SK-N-MC (cell line): ENCODE results near the gene EFCAB12.
"Not testable (repeated sequence)": the region's sequence is repeated elsewhere in the genome, so short reads cannot be mapped to it uniquely, and the experiment has no call there.

Experiments used
- DNase-seq: peaks from one replicate; pipeline ENCODE4 v3.0.0-alpha.2; 2011; ENCODE audit warnings: low read depth, low spot score
- H3K27ac ChIP-seq: fragments of 200-600 bp; sonication (generic); 2 replicates; pipeline ENCODE4 v1.5.1; 2016; ENCODE audit warnings: mixed run types
- H3K36me3 ChIP-seq: fragments of 200-600 bp; sonication (generic); 2 replicates; pipeline ENCODE4 v1.6.1; 2017; ENCODE audit warnings: antibody characterized with exemption, low read length, mixed read lengths; ENCODE audit not compliant: insufficient read depth
- H3K4me3 ChIP-seq: fragments of 200-600 bp; sonication (generic); 2 replicates; pipeline ENCODE4 v1.5.1; 2016
- H3K9ac ChIP-seq: fragments of 200-600 bp; sonication (generic); 2 replicates; pipeline ENCODE4 v1.8.0; 2017; ENCODE audit warnings: mixed run types, mixed read lengths; ENCODE audit not compliant: insufficient read length
- H3K9me3 ChIP-seq: fragments of 200-600 bp; sonication (generic); 2 replicates; pipeline ENCODE4 v1.6.1; 2017; ENCODE audit warnings: low read depth, mild to moderate bottlenecking, antibody characterized with exemption, low read length, moderate library complexity, mixed read lengths
- EZH2 ChIP-seq: fragments of 200-600 bp; sonication (generic); IDR thresholded peaks from one replicate; pipeline ENCODE4 v1.6.1; 2017; ENCODE audit warnings: antibody characterized with exemption
- FOXP2 ChIP-seq: optimal IDR thresholded peaks from 2 replicates; pipeline ENCODE3; 2011; ENCODE audit warnings: mild to moderate bottlenecking, moderate library complexity; ENCODE audit not compliant: insufficient read depth; ENCODE audit errors: extremely low read length, control extremely low read depth
- POLR2AphosphoS5 ChIP-seq: IDR thresholded peaks from 2 replicates; pipeline ENCODE4 v1.6.1; 2012; ENCODE audit warnings: mild to moderate bottlenecking, low read depth, low read length, borderline replicate concordance

EFCAB12 gene

DNA sequence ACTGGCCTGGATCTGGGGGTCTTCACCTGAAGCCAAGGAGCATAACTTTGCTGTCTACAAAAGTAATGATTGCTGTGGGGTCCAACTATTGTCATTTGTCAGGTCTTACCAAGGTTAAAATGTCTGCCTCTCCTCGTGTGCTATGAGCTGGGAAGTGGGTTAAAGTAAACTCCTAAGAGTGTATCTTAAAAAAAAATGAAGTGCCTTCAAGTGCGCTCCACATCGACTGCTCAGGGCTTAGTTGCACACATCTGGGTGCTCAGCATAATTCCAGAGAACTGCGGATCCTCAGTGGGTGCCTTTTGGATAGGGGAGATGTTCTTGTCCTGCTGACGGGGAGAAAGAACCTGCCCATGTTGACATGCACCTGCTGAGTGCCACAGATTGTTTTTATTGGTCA lies 40.9 kb downstream of the EFCAB12 start:
- Histone ChIP-seq H3K9me3 (no peaks in the 10 kb centered on the region), H3K4me3 (no peak overlapping the region), H3K9ac (no peak overlapping the region), H3K27ac (no peak overlapping the region; the same call in 1 of the 2 replicates), H3K36me3 (peaks cover 43% of the 10 kb centered on the region)
- TF ChIP-seq POLR2AphosphoS5 (no peak), FOXP2 (no peak), EZH2 (no peak)
- DNase-seq = no peak

- TF ChIP-seq FOXP2 (no peak), EZH2 (no peak), POLR2AphosphoS5 (no peak; the same call in 1 of the 2 replicates)
- Histone ChIP-seq H3K36me3 (peaks cover 39% of the 10 kb centered on the region), H3K9ac (no peak overlapping the region), H3K4me3 (no peak overlapping the region), H3K27ac (no peak overlapping the region), H3K9me3 (no peaks in the 10 kb centered on the region)
- no peak for DNase-seq
These were observed 41.5 kb downstream of the EFCAB12 start for GRCh38 chr3:129386984-129387383.

DNA sequence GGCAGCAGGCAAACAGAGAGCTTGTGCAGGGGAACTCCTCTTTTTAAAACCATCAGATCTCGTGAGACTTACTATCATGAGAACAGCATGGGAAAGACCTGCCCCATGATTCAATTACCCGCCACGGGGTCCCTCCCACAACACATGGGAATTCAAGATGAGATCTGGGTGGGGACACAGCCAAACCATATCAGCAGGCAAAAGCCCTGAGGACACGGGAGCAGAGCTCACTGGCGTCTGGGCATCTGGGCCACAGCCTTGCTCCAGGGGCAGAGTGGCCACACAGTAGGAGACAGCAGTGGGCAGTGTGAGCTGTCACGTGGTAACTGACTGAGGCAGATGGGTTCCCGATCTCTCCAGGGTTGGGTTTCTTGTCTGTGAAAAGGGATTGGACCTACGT lies 42.9 kb downstream of the EFCAB12 start:
- not testable (repeated sequence) for H3K9ac ChIP-seq, DNase-seq, H3K4me3 ChIP-seq, H3K9me3 ChIP-seq
- Histone ChIP-seq H3K27ac (0 out of 2 replicates have a peak overlapping the region, but pooled peaks have one; percentile 25), H3K36me3 (peaks cover 27% of the 10 kb centered on the region)
- peak; percentile 47; the same call in 1 of the 2 replicates for TF ChIP-seq POLR2AphosphoS5

DNA sequence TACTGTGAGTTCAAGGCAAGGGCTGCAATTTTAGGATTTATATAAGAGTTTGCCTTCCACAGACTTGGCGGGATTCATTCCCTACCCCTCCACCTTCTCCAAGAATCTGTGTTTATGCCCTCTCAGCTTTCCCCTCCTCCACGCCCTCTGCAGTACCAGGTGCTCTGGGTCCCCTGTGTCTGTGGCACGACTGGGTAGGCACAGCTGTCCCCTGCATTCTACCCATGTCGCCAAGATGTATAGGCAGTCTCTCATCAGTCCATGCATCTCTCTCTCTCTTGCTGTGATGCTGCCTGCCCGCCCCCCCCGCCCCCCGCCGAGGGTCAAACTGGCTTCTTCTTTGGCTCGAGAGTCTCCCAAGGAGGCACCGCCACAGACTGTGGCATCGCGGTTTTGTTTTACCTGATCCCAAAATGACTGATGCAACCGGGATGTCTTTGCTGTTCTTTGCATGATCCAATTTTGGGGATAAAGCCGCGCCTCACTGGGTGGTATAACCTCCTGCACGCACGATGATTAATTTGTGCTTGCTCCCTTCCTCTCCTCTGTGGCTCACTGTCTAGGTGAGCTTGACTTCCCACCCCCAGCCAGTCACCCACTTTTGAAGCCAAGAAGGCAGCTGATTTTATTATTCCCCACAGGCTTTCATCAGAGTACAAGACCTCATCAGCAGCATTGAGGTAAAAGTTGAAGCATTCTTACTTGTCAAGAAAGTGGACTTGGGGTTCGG lies 43.7 kb downstream of the EFCAB12 start:
- TF ChIP-seq EZH2 (no peak), POLR2AphosphoS5 (no peak), FOXP2 (no peak)
- Histone ChIP-seq H3K9me3 (no peaks in the 10 kb centered on the region), H3K27ac (no peak overlapping the region), H3K36me3 (peaks cover 22% of the 10 kb centered on the region), H3K4me3 (no peak overlapping the region), H3K9ac (no peak overlapping the region)
- DNase-seq = no peak

DNA sequence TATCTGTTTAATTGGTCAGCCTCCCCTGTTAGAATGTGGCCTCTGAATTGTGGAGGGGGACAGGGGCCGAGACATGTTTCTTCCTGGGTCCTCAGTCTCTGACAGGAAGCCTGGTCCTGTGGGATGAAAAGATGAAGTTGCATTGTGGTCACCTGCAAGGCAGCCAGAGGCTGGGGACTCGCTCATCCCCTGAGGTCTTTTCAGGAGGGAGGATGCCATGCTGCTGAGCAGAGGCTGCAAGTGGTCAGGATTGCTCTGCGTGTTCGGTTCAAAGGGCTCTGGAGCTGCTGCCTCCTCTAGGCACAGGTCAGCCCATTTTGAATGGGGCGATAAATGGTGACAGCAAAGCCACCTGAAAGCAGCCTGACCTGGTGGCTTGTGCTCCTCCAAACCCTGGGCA lies 44.3 kb downstream of the EFCAB12 start:
- not testable (repeated sequence) for H3K9ac ChIP-seq, DNase-seq, H3K27ac ChIP-seq, H3K9me3 ChIP-seq, H3K4me3 ChIP-seq
- H3K36me3 ChIP-seq = peaks cover 15% of the 10 kb centered on the region

GRCh38 chr3:129383292-129383860 lies 45.1 kb downstream of the EFCAB12 start:
- TF ChIP-seq EZH2 (no peak), POLR2AphosphoS5 (no peak), FOXP2 (no peak)
- peak; percentile 18 for DNase-seq
- Histone ChIP-seq H3K9me3 (no peaks in the 10 kb centered on the region), H3K27ac (no peak overlapping the region), H3K36me3 (peaks cover 14% of the 10 kb centered on the region), H3K4me3 (no peak overlapping the region), H3K9ac (no peak overlapping the region)

GRCh38 chr3:129382366-129382765 lies 46.1 kb downstream of the EFCAB12 start:
- H3K27ac ChIP-seq = no peak overlapping the region
- no peak for DNase-seq
- TF ChIP-seq EZH2 (no peak), POLR2AphosphoS5 (no peak), FOXP2 (no peak)
- H3K36me3 ChIP-seq = peaks cover 6% of the 10 kb centered on the region
- no peak overlapping the region for H3K4me3 ChIP-seq
- no peaks in the 10 kb centered on the region for H3K9me3 ChIP-seq
- no peak overlapping the region for H3K9ac ChIP-seq

DNA sequence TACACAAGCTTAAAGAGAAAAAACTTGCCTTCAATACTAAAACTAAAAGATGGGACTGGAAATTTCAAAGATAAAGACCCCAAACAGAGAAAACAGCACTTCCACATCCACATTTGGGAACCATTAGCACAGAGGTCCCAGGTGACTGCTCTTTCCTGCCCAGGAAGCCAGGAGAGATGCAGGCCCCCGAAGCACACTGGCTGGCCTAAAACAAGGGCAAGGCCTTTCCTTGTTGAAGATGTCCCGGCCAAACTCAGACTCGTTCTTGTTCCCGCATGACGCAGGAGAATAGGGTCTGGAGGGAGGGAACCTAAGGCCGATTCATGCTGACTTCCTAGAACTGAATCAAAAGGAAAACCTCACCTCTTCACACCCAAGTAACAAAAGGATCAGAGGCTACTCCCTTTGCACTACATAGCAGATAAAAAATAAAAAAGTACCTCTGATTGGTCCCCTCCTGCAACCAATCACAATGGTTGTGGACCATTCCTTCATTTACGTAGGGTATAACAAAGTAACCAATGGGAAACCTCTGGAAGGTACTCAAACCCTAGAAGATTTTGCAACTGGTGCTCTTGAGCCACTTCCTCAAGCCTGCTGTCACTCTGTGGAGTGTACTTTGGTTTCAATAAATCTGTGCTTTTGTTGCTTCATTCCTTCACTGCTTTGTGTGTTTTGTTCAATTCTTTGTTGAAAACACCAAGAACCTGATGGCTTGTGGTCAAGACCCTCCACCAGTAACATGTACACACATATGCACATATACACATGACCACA lies 48.7 kb downstream of the EFCAB12 start:
- H3K9ac ChIP-seq = no peak overlapping the region
- DNase-seq = no peak
- no peaks in the 10 kb centered on the region for H3K36me3 ChIP-seq
- TF ChIP-seq EZH2 (no peak), POLR2AphosphoS5 (no peak), FOXP2 (no peak)
- no peak overlapping the region for H3K4me3 ChIP-seq
- no peaks in the 10 kb centered on the region for H3K9me3 ChIP-seq
- no peak overlapping the region for H3K27ac ChIP-seq
